ENCODE results near the gene SH2B3. TPM values are rescaled to one million over a fixed set of nuclear protein-coding genes. Genes with fewer than 3 reads are reported as not detected.

SH2B3 gene
- total RNA-seq, 1 donor from 2014 or later: 43.7 TPM

DNA sequence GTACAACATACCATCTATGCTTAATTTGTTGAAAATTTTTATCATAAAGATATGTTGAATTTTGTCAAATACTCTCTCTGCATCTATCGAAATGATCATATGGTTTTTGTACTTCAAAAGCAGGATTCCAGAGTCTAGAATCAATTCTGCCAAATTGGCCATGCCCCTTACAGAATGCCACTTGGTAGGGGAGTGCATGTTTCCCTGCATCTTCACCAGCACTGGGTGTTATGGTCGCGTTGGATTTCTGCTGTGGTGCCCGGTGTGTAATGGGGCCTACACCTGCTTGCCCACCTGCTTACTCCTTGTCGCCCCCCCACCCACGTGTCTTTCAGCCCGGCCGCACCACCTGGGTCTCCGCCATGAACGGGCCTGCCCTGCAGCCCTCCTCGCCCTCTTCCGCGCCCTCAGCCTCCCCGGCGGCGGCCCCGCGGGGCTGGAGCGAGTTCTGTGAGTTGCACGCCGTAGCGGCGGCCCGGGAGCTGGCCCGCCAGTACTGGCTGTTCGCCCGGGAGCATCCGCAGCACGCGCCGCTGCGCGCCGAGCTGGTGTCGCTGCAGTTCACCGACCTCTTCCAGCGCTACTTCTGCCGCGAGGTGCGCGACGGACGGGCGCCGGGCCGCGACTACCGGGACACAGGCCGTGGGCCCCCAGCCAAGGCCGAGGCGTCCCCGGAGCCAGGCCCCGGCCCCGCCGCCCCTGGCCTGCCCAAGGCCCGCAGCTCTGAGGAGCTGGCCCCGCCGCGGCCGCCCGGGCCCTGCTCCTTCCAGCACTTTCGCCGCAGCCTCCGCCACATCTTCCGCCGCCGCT, 12.3 kb downstream of the SH2B3 start:
- DNase-seq (ENCODE audit: missing footprints) (no peak), ATAC-seq (no peak)
- intact Hi-C loops (cut with DNase I): no loop called here

DNA sequence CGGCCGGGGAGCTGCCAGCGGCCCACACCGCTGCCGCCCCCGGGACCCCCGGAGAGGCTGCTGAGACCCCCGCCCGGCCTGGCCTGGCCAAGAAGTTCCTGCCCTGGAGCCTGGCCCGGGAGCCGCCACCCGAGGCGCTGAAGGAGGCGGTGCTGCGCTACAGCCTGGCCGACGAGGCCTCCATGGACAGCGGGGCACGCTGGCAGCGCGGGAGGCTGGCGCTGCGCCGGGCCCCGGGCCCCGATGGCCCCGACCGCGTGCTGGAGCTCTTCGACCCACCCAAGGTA, 12.8 kb downstream of the SH2B3 start:
- ATAC-seq: no peak
- intact Hi-C loops (cut with DNase I): no loop called here

DNA sequence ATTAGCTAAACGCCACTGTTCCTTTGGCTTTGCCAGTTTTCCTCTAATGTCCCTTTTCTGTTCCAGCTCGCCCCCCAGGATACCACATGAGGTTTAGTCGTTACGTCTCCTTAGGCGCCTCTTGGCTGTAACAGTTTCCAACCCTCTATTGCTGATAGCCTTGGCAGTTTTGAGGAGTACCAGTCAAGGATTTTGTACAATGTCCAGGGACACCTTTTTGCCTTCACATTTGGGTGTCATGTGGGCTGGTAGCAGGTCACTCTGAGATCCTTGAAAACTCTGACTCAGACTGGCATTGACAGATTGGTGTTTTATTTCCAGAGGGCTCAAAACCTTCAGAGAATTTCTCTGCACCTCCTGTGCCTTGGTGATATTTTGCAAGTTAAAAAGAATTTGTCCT, 14.1 kb downstream of the SH2B3 start:
- DNase-seq (ENCODE audit: missing footprints): no peak
- intact Hi-C loops (cut with DNase I): no loop called here
- ATAC-seq: peak; percentile 59

More for the DNA sequence above, 12.8 kb downstream of the SH2B3 start:
- no peak for DNase-seq (ENCODE audit: missing footprints)

DNA sequence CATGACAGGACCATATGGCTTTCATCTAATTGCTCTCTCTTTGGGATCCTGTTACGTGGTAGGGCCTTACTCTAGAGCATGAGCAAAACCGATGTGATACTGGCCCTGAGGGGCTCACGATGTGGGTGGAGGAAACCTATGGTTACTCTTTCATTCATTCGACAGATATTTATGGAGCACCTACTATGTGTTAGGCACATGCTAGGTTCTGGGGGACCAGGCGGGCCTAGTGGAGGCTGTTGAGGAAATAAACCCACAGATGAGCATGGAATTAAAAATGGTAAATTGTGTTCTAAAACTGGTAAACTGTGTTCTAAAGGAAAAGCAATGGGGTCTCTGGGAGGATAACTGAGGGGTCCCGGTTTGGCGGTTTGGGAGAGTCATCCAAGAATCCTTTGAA, 14.8 kb downstream of the SH2B3 start:
- DNase-seq (ENCODE audit: missing footprints): no peak

DNA sequence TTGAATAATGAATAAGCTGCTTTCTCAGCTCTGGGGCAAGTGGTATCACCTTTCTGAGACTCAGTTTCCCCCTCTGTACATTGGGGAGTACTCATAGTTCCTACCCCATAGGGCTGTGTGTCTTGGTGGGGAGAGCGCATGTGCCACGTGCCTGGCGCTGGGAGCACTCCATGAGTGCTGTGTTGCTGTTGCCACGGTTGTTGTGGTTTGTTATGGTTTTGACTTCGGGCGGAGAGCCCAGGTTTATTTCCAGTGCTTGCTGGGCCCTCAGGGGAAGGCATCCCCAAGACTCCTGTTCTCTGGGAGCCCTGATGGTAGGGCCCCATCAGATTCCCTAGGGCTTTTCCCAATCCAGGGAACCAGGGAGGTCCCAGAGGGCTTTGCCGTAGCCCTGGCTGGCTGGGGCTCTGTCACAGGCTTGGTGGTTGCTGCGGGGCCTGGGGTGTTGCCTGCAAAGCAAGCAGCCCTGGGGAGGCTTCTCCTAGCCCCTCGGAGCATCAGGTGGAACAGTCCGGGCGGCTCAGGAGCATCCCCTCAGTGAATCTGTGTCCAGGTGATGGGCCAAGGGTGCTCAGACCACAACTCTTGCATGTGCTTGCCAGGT, 18.6 kb downstream of the SH2B3 start:
- DNase-seq (ENCODE audit: missing footprints) (no peak), ATAC-seq (peak; percentile 46)
- intact Hi-C loops (cut with DNase I): loop anchor here (2.0 kb wide), 1 partner anchor 13 kb away; no protein-coding TSS in a partner anchor

More for the DNA sequence above, 14.8 kb downstream of the SH2B3 start:
- intact Hi-C loops (cut with DNase I): no loop called here
- no peak for ATAC-seq

DNA sequence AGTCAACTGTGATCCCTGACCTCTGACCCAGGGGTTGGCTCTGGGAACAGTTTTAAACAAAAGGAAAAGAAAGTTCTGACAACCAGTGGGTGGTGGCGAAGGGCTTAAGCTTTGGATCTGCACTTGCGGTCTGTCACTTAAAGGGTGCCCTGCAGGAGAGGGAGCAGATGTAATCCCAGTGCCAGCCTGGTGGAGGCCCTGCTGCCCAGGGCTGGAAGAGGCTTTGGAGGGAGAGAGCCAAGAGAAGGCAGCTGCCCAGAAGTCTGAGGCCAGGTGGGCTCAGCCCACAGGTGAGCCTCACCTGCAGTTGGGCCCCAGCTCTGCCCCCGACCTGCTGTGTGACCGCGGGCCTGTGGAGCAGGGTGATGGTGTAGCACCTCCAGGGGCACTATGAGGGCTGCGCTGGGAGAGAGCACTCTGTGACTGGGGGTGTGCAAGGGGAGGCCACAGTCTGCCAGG, 19.1 kb downstream of the SH2B3 start:
- intact Hi-C loops (cut with DNase I): loop anchor here (2.0 kb wide), 1 partner anchor 14 kb away; no protein-coding TSS in a partner anchor
- ATAC-seq (peak; percentile 36), DNase-seq (ENCODE audit: missing footprints) (no peak)

DNA sequence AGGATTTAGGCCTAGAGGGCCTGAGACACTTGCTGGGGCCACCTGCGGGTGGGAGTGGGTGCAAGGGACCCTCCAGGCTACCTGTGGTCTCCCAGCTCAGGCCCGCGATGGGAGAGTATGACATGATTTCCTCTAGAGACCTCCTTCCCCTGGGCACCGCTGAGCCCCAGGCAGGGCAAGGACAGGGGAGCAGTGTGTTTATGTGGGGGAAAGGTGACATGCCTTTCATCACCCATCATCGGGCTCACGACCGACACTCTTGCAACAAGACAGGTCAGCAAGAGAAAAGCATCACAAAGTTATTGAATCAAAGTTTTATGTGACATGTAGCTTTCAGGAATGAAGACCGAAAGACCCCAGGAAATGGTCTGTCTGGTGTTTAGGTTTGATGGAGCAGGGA, 19.9 kb downstream of the SH2B3 start:
- DNase-seq (ENCODE audit: missing footprints): no peak
- intact Hi-C loops (cut with DNase I): loop anchor here (2.0 kb wide), 1 partner anchor 15 kb away; no protein-coding TSS in a partner anchor
- peak; percentile 71 for ATAC-seq

DNA sequence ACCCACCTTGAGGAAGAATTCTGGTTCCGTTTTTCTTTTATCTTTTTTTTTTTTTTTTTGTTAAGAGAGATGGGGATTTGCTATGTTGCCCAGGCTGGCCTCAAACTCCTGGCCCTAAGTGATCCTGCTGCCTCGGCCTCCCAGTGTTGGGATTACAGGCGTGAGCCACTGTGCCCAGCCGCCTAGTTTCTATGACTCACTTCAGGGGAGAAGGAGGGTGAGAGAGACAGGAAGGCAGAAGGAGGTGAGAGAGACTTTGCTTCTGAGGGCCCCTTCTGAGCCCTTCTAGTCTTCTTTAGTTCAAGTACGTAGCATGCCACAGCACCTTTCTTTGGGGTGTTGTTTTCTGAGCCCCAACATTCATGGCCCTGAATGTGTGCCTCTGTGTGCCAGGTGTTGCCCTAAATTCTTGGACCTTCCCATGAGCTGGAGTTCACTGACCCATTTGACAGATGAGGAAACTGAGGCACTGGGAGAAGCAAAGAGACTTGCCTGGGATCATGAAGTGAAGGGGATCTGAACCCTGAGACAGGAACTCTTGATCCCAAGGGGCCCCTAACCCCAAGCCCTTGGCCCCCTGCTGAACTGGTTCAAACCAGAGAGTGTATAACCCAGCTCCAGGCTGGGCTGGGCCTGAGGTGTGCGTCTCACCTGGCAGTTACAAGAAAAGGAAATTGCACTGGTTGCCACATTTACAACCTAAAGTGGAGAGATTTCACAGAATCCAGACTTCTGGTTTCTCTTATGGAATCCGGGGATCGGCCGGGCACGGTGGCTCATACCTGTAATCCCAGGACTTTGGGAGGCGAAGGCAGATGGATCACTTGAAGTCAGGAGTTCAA, 20.8 kb downstream of the SH2B3 start:
- ATAC-seq (no peak), DNase-seq (ENCODE audit: missing footprints) (no peak)
- intact Hi-C loops (cut with DNase I): no loop called here

DNA sequence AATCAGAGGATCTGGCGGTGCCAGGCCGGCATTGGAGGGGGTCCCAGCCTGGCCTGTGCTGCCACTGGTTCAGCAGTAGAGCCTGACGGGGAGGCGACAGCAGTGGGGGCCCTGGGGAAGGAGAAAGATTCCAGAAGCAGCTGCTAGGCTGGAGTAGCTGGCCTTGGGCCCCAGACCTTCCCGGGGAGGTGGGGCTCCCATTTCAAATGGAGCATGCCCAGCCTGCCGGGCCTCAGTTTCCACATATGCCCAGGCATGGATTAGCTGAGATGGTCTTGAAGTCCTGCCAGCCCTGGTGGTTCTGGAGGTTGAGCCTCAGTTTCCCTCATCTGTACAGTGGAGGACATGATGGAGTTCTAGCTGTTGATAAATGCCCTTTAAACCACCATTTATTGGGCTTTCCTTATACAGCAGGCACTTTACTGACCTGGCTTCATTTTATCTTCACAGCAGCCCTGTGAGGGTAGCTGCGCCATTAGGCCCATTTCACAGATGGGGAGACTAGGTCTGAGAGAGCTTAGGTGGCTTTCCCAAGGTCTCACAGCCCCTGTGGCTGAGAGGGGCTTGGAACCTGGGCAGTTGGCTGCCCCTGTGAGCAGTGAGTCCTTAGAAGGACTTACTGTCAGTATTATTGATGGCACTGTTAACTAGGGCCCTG, 21.8 kb downstream of the SH2B3 start:
- intact Hi-C loops (cut with DNase I): no loop called here
- DNase-seq (ENCODE audit: missing footprints) (no peak), ATAC-seq (no peak)

DNA sequence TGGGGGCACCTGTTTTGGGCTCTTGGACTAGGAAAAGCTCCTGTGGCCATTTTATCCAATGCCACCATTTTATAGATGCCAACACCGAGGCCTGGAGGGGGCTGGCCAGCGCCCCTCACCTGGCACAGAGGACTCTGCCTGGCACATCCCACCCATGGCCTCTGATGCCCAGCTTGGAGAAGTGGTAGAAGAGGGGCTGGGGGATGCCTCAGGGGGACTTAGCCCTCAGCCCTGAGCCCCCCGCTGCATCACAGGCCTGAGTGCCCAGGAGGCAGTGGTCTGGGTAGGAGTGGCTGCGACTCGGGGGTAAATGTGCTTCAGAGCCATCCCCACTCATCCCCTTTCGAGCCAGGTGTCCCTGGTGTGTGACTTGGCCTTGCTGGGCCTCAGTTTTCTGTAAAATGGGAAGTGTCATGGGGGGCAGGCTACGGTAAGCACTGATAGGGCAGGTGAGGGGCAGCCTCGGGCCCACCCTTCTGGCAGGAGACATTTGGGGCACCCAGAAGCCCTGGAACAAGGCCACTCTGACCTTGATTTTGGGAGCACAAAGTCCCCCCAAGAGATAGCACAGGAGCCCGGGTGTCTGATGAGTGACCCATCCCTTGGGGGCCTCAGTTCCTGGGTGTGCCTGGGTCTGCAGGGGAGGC, 22.5 kb downstream of the SH2B3 start:
- DNase-seq (ENCODE audit: missing footprints) (no peak), ATAC-seq (no peak)
- intact Hi-C loops (cut with DNase I): no loop called here

DNA sequence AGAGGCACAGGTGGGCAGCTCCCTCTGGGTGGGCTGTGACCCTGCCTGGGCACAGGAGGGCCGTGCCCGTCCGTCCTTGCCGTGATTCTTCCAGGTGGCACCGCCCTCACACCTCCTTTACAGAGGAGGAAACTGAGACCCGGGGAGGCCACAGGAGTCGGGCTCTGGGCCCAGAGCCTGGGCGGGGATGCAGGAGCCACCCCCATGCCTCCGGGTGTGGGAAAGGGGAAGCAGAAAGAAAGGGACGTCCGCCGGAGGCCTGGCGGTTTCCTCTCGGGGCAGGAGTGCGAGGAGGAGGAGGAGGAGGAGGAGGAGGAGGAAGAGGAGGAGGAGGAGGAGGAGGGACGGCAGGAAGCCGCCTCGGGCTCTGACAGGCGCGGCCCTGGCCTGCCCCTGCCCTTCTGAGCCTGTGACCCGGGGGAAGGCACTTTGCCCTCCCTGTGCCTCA, 23.0 kb downstream of the SH2B3 start:
- intact Hi-C loops (cut with DNase I): no loop called here
- ATAC-seq (peak; percentile 31), DNase-seq (ENCODE audit: missing footprints) (peak; percentile 90)

DNA sequence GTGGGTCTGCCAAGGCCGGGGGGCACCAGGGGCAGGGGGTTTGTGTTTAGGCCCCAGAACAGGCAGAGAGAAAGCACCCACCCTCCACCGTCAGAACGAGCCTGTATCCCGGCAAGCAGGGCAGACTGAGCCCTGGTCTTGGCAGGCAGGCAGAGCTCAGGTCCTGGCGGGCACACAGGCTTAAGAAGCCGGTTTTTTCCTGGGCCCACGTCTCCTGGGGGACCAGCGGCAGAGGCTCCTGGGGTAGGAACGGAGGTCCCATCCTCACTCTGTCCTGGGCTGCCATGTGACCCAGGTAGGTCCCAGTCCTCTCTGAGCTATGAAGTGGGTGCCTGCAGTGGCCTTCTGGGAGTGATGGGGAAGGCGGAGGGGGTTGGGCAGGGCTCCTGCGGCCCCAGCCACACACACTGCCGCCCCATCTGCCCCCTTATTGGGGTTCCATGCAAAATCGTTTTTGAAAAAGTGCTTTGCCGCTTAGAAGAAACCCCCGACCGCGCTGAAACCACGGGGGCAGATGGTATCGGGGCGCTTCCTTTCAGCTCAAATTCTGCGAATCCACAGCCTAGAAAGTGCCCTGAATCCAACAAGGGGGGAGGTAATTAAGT, 24.2 kb downstream of the SH2B3 start:
- intact Hi-C loops (cut with DNase I): no loop called here
- ATAC-seq: no peak
- DNase-seq (ENCODE audit: missing footprints): no peak

DNA sequence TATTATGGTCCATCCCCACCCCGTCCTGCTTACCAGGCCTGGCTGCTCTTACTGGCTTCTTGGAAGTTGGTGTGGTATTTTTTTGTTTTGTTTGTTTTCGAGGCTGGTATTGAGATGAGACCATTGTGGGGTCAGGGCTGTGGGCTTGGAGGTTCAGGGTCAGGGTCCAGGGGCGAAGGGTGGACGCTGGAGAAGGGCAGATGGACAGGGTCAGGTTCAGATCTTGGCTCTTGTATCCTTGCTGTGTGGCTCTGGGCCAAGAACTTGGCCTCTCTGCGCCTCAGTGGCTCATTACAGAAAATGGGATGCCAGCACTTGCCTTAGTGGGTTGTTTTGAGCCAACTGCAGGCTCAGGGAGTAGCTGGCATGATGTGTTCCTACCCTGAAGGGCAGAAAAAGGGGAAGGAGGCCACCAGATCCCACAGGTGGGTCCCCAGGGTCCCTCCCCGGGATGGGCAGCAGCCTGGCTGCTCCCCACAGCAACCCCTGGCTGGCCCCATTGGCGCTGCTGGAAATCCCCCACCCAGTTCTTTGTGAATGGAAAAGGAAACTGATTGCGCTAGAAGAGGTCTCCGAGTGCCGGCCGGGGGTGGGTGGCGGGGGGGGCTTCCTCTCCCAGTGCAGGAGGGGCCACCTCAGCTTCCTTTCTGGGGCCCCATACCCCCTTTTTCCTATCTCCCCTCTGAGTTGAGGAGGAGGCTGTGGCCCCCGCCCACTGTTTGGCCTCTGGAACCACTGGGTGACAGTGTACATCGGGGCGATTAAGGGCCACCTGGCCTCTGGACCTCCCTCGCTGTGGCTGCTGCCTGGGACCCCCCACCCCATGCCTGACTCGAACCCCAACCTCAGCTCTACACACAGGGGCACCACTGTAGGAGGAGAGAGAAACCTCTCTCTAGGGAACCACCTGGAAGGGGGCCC, 25.0 kb downstream of the SH2B3 start:
- DNase-seq (ENCODE audit: missing footprints) (no peak), ATAC-seq (no peak)
- intact Hi-C loops (cut with DNase I): no loop called here

DNA sequence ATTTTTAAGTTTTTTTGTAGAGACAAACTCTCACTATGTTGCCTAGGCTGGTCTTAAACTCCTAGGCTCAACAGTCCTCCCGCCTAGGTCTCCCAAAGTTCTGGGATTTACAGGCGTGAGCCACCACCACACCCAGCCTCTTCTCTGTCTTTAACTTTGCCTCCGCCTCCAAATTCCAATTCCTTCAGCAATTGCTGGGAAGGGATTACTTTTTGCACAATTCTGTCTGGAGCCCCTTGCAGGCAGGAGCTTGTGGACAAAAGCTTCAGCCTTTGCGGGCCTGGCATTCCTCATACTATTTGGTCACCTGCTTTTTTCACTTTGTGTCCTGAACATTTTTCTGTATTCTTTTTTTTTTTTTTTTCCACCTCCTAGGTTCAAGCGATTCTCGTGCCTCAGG, 26.0 kb downstream of the SH2B3 start:
- no peak for ATAC-seq
- intact Hi-C loops (cut with DNase I): no loop called here
- DNase-seq (ENCODE audit: missing footprints): no peak

DNA sequence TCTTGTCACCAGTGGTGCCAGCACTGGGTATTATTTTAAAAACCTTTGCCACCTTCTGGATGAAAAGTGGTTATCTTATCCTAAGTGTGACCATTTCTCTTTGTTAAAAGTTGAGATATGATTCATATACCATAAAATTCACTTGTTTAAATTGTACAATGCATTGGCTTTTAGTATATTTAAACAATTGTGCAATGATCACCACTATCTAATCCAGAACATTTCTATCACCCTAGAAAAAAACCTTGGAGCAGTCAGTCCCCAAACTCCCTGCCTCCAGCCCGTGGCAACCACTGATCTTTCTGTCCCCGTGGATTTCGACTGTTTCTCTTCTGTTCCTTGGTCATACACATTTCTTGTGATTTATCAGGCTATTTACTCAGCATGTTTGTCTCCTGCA, 28.3 kb downstream of the SH2B3 start:
- intact Hi-C loops (cut with DNase I): no loop called here
- ATAC-seq (no peak), DNase-seq (ENCODE audit: missing footprints) (no peak)

DNA sequence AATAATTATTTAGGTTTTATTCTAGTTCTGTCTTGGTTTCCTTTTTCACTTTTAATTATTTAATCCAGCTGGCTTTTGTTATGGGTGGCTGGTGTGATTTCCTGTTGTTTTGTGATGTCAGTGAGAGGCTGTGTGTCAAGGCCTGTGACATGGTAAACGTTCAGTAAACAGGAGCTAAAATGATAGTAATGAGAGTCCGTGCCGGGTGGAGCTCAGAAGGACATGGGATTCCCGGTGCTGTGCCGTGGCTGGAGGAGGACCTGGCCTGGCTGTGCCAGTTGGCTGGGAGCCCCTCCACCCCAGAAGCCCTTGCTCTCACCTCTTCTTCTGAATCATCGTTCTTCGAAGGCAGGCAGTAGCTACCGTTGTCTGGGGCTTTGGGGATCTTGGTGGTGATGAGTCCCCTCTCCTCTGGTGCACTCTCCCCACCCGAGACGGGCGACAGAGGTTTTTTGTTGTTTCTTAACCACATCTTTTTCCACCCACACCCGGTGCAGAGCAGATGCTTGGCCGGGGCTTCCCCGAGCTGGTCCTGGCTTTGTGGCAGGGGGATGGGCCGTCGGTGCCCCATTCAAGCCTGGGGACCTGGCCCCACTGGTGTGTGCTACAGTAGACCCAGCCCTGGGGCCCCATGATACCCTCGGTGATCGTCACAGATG, 29.1 kb downstream of the SH2B3 start:
- DNase-seq (ENCODE audit: missing footprints) (peak; percentile 79), ATAC-seq (peak; percentile 73)
- intact Hi-C loops (cut with DNase I): no loop called here

Data from Right ventricle myocardium inferior (tissue), 1 donor.